Endothelial cell of umbilical vein (primary cell): ENCODE measurements around the gene CAMTA1. TPM values are rescaled to one million over a fixed set of nuclear protein-coding genes. Genes with fewer than 3 reads are reported as not detected.

Source experiments
- BruUV-seq: library from RNA; stranded (reverse); fragments of 400-500 nt; replicated peaks from 2 replicates; lab custom pipeline; 2021; lab: Mats Ljungman, UMichigan
- CTCF ChIA-PET: fragments of 300-600, 350-600 bp; sonication (Branson Sonifier 250); formaldehyde crosslinking; loops from one replicate; lab custom pipeline; 2021; ENCODE audit warnings: antibody characterized with exemption, inconsistent platforms; lab: Charles Lee
- POLR2A ChIA-PET: fragments of 300-600, 350-600 bp; sonication (Branson Sonifier 250); formaldehyde crosslinking; loops from one replicate; lab custom pipeline; 2021; ENCODE audit warnings: antibody characterized with exemption, inconsistent platforms; lab: Charles Lee
- DNase-seq: peaks from one replicate; pipeline ENCODE4 v3.0.0-alpha.2; 2011; ENCODE audit warnings: low read depth, low spot score
- FAIRE-seq: peaks from 2 replicates; lab custom pipeline; 2011; peaks lifted over from hg19 to GRCh38; lab: Jason Lieb, UNC
- H2AFZ ChIP-seq: 2 replicates; pipeline ENCODE4 v1.6.0; 2012; ENCODE audit warnings: low read depth, low read length, control low read depth, inconsistent platforms
- H3K27ac ChIP-seq: 2 replicates; pipeline ENCODE4 v1.5.1; 2011; ENCODE audit warnings: low read depth, mild to moderate bottlenecking, control low read depth, low read length, moderate library complexity; ENCODE audit not compliant: insufficient read depth
- H3K27me3 ChIP-seq, 2 experiments: 2 replicates each; pipeline versions ENCODE4 v1.6.0 to v1.6.1; 2011; ENCODE audit warnings: low read length in 2 of 2, mixed read lengths in 1 of 2; ENCODE audit not compliant: control insufficient read depth in 2 of 2, insufficient read depth in 2 of 2
- H3K36me3 ChIP-seq, 2 experiments: 2 replicates in 1 of 2; 3 replicates in 1 of 2; pipeline ENCODE4 v1.5.1; 2011; ENCODE audit warnings: low read length in 2 of 2, mild to moderate bottlenecking in 1 of 2, moderate library complexity in 1 of 2; ENCODE audit not compliant: control insufficient read depth in 2 of 2, insufficient read depth in 2 of 2; ENCODE audit errors: extremely low read depth in 1 of 2
- H3K4me1 ChIP-seq: 3 replicates; pipeline ENCODE4 v1.5.1; 2011; ENCODE audit warnings: mild to moderate bottlenecking, low read length; ENCODE audit not compliant: control insufficient read depth, insufficient read depth; ENCODE audit errors: extremely low read depth
- H3K4me2 ChIP-seq: 2 replicates; pipeline ENCODE4 v1.6.1; 2011; ENCODE audit warnings: low read length, control low read depth, mixed read lengths; ENCODE audit not compliant: insufficient read depth
- H3K4me3 ChIP-seq, 3 experiments: fragments of 200-600 bp in 1 of 3; sonication (generic), shearing (Covaris generic) in 1 of 3; replicated peaks in 1 of 3; 2 replicates each; pipeline ENCODE4 v1.5.1; 2011 to 2016; ENCODE audit warnings: control low read depth in 3 of 3, low read length in 3 of 3, mild to moderate bottlenecking in 2 of 3, inconsistent platforms in 1 of 3, low read depth in 1 of 3, moderate library complexity in 1 of 3; ENCODE audit not compliant: insufficient read depth in 1 of 3
- H3K79me2 ChIP-seq: 2 replicates; pipeline ENCODE4 v1.6.0; 2012; ENCODE audit warnings: low read length, inconsistent platforms; ENCODE audit not compliant: control insufficient read depth, insufficient read depth
- H3K9ac ChIP-seq: replicated peaks from 2 replicates; pipeline ENCODE3; 2011; ENCODE audit warnings: low read length, control low read depth; ENCODE audit not compliant: insufficient read depth; ENCODE audit errors: extremely low read depth
- H3K9me1 ChIP-seq: replicated peaks from 3 replicates; pipeline ENCODE4 v1.6.0; 2011; ENCODE audit warnings: mild to moderate bottlenecking, low read length; ENCODE audit not compliant: control insufficient read depth, insufficient read depth; ENCODE audit errors: extremely low read depth
- H3K9me3 ChIP-seq: replicated peaks from 2 replicates; pipeline ENCODE4 v1.5.1; 2012; ENCODE audit warnings: low read length, inconsistent platforms; ENCODE audit not compliant: control insufficient read depth, insufficient read depth
- H4K20me1 ChIP-seq: replicated peaks from 2 replicates; pipeline ENCODE3; 2011; ENCODE audit warnings: mild to moderate bottlenecking, low read length; ENCODE audit not compliant: control insufficient read depth, insufficient read depth; ENCODE audit errors: extremely low read depth
- CTCF ChIP-seq, 2 donors: IDR thresholded peaks; 1 replicate in 1 of 2; 2 replicates in 1 of 2; pipeline ENCODE4 v1.5.1; 2011; ENCODE audit warnings: low read length in 2 of 2, mild to moderate bottlenecking in 2 of 2, moderate library complexity in 2 of 2, control low read depth in 1 of 2, inconsistent platforms in 1 of 2, low read depth in 1 of 2; ENCODE audit not compliant: insufficient read depth in 1 of 2; ENCODE audit errors: extremely low read depth in 1 of 2
- EZH2 ChIP-seq: IDR thresholded peaks from 2 replicates; pipeline ENCODE4 v1.6.1; 2012; ENCODE audit warnings: borderline replicate concordance, low read depth, mild to moderate bottlenecking, moderate library complexity, low read length, inconsistent platforms; ENCODE audit not compliant: severe bottlenecking
- MAX ChIP-seq: IDR thresholded peaks from 2 replicates; pipeline ENCODE4 v1.6.1; 2011; ENCODE audit not compliant: insufficient read depth, insufficient read length
- MYC ChIP-seq: IDR thresholded peaks from one replicate; pipeline ENCODE4 v1.6.1; 2011; ENCODE audit warnings: mild to moderate bottlenecking, low read depth, low read length
- POLR2A ChIP-seq: IDR thresholded peaks from 2 replicates; pipeline ENCODE4 v1.6.1; 2012; ENCODE audit warnings: low read depth, mild to moderate bottlenecking, control low read depth, low read length
- dilution Hi-C: fragments of 300-500 bp; cut with MboI; formaldehyde crosslinking; loops from one replicate; pipeline ENCODE4 v1.15.0; 2019; ENCODE audit warnings: low sequenced_read_pairs; ENCODE audit not compliant: extremely low pct_ligation_motif_present
- intact Hi-C: fragments of 100-400 bp; cut with micrococcal nuclease; formaldehyde crosslinking; loops from one replicate; pipeline ENCODE4 v1.10.0; 2022
- polyA plus RNA-seq, 4 experiments: library from polyadenylated mRNA; depleted of rRNA in 3 of 4; stranded (reverse) in 3 of 4; unstranded in 1 of 4; fragments of >200 nt; gene quantifications; 2 replicates each; pipeline versions ENCODE4 v1.2.1 to v1.2.3, GENCODE V29; 2011 to 2012; ENCODE audit warnings: missing spikeins in 1 of 4
- total RNA-seq: library from RNA; stranded (reverse); gene quantifications from 2 replicates; pipeline ENCODE4 v1.2.3, GENCODE V29; 2021

The CAMTA1 gene
- total and polyA plus RNA-seq, 2 donors (not counting 3 experiments of a cell fraction or from before 2014, with no cell fraction given) = 50.8 to 92.7 TPM

DNA sequence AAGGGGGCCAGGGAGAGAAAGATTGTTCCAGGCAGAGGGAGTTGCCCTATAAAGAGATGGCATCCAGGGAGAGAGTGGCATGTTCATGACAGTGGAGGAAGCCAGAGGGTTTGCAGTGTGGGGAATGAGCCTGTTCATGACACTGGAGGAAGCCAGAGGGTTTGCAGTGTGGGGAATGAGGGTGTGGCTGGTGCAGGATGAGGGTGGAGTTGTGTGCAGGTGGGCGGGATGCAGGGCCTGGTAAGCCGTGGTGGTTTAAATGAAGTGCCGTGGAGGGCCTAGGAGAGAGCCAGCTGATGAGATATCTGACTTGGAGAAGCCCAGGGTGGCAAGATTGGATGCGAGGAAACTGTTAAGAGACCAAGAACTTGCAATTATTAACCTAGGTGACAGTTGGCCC, 131.8 kb downstream of the CAMTA1 start:
- FAIRE-seq = no peak
- Histone ChIP-seq H3K9ac (no peak overlapping the region), H3K27me3 (no peaks in the 10 kb centered on the region), H3K9me3 (no peaks in the 10 kb centered on the region), H3K9me1 (no peaks in the 10 kb centered on the region), H3K4me1 (no peaks in the 10 kb centered on the region), H3K36me3 (no peaks in the 10 kb centered on the region), H3K79me2 (no peaks in the 10 kb centered on the region), H3K4me2 (no peak overlapping the region), H4K20me1 (no peaks in the 10 kb centered on the region), H2AFZ (no peak overlapping the region), H3K4me3 (no peak overlapping the region), H3K27ac (no peak overlapping the region)
- intact Hi-C loops (no loop called here), dilution Hi-C loops (no loop called here)
- ChIA-PET POLR2A (no interaction called here), CTCF (no interaction called here)
- DNase-seq = no peak
- BruUV-seq = no TSS peak
- TF ChIP-seq MAX (no peak), CTCF (IDR thresholded peaks at IDR 0.05; ENCODE audit: extremely low read depth in 1 of 2, insufficient read depth in 1 of 2, low read depth in 1 of 2, low read length in 2 of 2) (no peak), MYC (no peak), EZH2 (no peak), POLR2A (no peak)
